ENCODE measurements around the gene LEF1.

Gene LEF1

GRCh38 chr4:108118505-108118904 lies 50.2 kb downstream of the LEF1 start:
- no peak for DNase-seq
- Mint-ChIP-seq H3K27me3 (ENCODE audit: low read depth, poor library complexity) (no peaks in the 10 kb centered on the region), H3K36me3 (ENCODE audit: low read depth) (peaks cover 5% of the 10 kb centered on the region), H3K27ac (peak overlapping the region; percentile 93), H3K9me3 (no peaks in the 10 kb centered on the region), H3K4me3 (no peak overlapping the region), H3K4me1 (peaks cover 79% of the 10 kb centered on the region)
- no peak for TF ChIP-seq CTCF (IDR thresholded peaks at IDR 0.05)

GRCh38 chr4:108117418-108118182 lies 51.1 kb downstream of the LEF1 start:
- no peaks in the 10 kb centered on the region for H3K27me3 Mint-ChIP-seq (ENCODE audit: low read depth, poor library complexity)
- H3K9me3 Mint-ChIP-seq: no peaks in the 10 kb centered on the region
- H3K4me1 Mint-ChIP-seq: peaks cover 88% of the 10 kb centered on the region
- peak overlapping the region; percentile 94 for H3K27ac Mint-ChIP-seq
- no peak for TF ChIP-seq CTCF (IDR thresholded peaks at IDR 0.05)
- peak overlapping the region; percentile 53 for H3K4me3 Mint-ChIP-seq
- peaks cover 3% of the 10 kb centered on the region for H3K36me3 Mint-ChIP-seq (ENCODE audit: low read depth)
- DNase-seq: peak; percentile 59

- no peaks in the 10 kb centered on the region for H3K27me3 Mint-ChIP-seq (ENCODE audit: low read depth, poor library complexity)
- H3K4me1 Mint-ChIP-seq: peaks cover 87% of the 10 kb centered on the region
Observed at GRCh38 chr4:108116423-108117168, 52.1 kb downstream of the LEF1 start.

DNA sequence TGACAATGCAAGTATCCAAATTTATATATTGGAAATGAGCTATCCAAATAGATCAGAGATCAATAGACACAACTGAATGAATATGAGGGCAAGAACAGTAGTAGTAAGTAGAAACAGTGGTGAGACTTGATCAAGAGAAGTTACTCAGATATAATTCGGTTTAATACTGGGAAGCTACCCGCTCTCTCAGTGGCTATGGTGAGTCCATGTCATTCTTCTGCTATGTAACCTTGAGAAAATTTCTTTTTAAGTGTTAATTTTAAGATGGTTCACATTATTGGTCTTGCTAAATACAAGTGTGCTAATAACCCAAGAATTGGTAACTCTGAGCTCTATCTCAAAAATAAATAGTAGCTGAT lies 53.6 kb downstream of the LEF1 start:
- H3K36me3 Mint-ChIP-seq (ENCODE audit: low read depth): peaks cover 14% of the 10 kb centered on the region
- H3K27me3 Mint-ChIP-seq (ENCODE audit: low read depth, poor library complexity): no peaks in the 10 kb centered on the region
- no peaks in the 10 kb centered on the region for H3K9me3 Mint-ChIP-seq
- no peak for DNase-seq
- H3K27ac Mint-ChIP-seq: peak overlapping the region; percentile 96
- no peak overlapping the region for H3K4me3 Mint-ChIP-seq
- H3K4me1 Mint-ChIP-seq: peaks cover 88% of the 10 kb centered on the region
- TF ChIP-seq CTCF (IDR thresholded peaks at IDR 0.05): no peak

More at GRCh38 chr4:108116423-108117168, 52.1 kb downstream of the LEF1 start:
- no peak for TF ChIP-seq CTCF (IDR thresholded peaks at IDR 0.05)
- no peaks in the 10 kb centered on the region for H3K9me3 Mint-ChIP-seq
- no peak for DNase-seq
- H3K36me3 Mint-ChIP-seq (ENCODE audit: low read depth): peaks cover 4% of the 10 kb centered on the region
- H3K27ac Mint-ChIP-seq: peak overlapping the region; percentile 96
- peak overlapping the region; percentile 25 for H3K4me3 Mint-ChIP-seq

- DNase-seq: no peak
- H3K4me1 Mint-ChIP-seq: peaks cover 92% of the 10 kb centered on the region
Observed at GRCh38 chr4:108114503-108114902, 54.2 kb downstream of the LEF1 start.

More at GRCh38 chr4:108114503-108114902, 54.2 kb downstream of the LEF1 start:
- peak overlapping the region; percentile 29 for H3K4me3 Mint-ChIP-seq
- peak overlapping the region; percentile 93 for H3K27ac Mint-ChIP-seq
- TF ChIP-seq CTCF (IDR thresholded peaks at IDR 0.05): no peak
- no peaks in the 10 kb centered on the region for H3K9me3 Mint-ChIP-seq
- no peaks in the 10 kb centered on the region for H3K27me3 Mint-ChIP-seq (ENCODE audit: low read depth, poor library complexity)
- peaks cover 14% of the 10 kb centered on the region for H3K36me3 Mint-ChIP-seq (ENCODE audit: low read depth)
